Right forelimb (tissue), 1 donor: ENCODE measurements around the gene CXXC5.
A peak's percentile ranks its signal among the peaks of the same experiment; 100 is the strongest.

Experiments
- DNase-seq: peaks from one replicate; pipeline ENCODE4 v3.0.0-alpha.2; 2018

The CXXC5 gene

GRCh38 chr5:139667001-139667729, 19.0 kb downstream of the CXXC5 start:
- DNase-seq = no peak

GRCh38 chr5:139667730-139668063, 19.5 kb downstream of the CXXC5 start:
- no peak for DNase-seq

- DNase-seq = peak; percentile 77
These were observed 20.1 kb downstream of the CXXC5 start for GRCh38 chr5:139668064-139668880.

- no peak for DNase-seq
These were observed 20.9 kb downstream of the CXXC5 start for GRCh38 chr5:139668924-139669661.

GRCh38 chr5:139669662-139670368, 21.7 kb downstream of the CXXC5 start:
- DNase-seq = no peak

GRCh38 chr5:139670369-139671095, 22.4 kb downstream of the CXXC5 start:
- DNase-seq = no peak

GRCh38 chr5:139671096-139671841, 23.1 kb downstream of the CXXC5 start:
- no peak for DNase-seq

- DNase-seq = no peak
These were observed 27.1 kb downstream of the CXXC5 start for GRCh38 chr5:139675213-139675612.

DNA sequence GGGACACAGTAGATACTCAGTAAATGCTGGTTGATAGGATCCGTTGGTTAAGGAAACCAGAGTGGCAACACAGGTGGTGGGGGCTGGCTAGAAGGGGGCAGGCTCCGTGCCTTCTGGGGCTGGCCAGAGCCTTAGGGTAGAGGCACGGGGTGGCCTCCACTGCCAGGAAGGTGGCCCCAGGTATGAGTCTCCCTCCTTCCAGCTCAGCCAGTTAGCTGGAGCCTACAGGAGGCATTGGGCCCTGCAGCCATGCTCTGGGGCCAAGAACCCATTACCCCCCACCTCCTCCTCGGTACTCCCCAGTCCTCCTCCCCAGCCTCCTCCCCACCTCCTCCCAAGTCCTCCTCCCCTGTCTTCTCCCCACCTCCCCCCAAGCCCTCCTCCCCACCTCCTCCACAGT, 27.7 kb downstream of the CXXC5 start:
- no peak for DNase-seq

DNA sequence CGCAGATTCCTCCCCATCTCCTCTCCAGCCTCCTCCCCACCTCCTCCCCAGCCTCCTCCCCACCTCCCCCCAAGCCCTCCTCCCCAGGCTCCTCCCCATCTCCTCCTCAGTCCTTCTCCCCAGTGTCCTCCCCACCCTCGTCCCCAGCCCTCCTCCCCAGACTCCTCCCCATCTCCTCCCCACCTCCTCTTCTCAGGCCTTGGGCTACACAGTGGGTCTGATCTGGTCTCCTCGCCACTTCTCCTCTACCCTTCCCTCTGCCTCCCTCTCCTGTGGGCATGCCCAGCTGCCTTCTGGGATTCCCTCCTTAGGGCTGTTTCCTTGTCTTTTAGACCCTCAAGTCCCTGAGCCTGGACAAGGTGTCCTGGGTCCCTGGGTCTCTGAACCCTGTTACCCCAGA, 28.3 kb downstream of the CXXC5 start:
- no peak for DNase-seq

- no peak for DNase-seq
These were observed 29.0 kb downstream of the CXXC5 start for GRCh38 chr5:139676951-139677735.

- DNase-seq = no peak
These were observed 29.8 kb downstream of the CXXC5 start for GRCh38 chr5:139677736-139678613.

DNA sequence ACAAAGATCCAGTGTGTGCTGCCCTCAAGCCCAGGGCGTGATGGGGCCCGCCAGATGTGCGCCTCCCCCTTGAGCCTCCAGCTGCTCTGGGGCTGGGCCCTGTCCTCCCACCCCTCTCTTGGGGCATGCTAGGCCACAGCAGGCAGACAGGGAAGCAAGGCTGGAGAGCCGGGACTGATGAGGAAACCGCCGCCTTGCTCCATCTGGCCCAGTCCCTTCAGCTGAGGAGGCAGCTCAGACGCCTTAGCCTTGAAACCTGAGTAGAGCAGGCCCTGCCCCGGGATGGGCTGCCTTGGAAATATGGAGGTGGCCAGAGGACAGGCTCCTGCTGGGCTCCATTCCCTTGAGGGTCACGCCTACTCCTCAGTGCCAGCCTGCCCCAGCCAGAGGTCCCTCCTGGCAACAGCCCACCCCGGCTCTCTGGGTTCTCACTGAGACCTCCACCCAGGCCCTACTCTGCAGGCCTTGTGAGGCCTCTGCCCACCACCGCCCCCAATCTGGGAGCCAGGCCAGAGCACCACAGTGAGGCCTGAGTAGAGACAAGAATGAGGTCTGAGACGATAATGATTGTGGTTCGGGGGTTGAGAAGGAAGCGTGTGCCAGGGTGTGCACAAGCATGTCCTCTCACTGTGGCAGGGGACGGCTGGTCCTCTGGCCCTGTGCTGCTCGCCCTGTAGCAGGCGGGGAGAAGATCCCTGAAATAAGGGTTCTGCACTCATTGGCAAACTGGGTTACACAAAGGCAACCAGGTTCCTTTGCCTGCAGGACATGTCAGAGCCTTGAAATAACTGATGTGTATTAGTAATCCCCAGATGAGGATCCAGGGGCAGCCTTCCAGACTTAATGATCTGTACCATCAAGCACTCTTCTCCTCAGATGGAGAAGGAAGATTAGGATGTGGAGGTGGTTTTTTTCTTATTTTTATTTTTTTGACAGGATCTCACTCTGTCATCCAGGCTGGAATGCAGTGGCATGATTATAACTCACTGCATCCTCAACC, 30.9 kb downstream of the CXXC5 start:
- DNase-seq = no peak

DNA sequence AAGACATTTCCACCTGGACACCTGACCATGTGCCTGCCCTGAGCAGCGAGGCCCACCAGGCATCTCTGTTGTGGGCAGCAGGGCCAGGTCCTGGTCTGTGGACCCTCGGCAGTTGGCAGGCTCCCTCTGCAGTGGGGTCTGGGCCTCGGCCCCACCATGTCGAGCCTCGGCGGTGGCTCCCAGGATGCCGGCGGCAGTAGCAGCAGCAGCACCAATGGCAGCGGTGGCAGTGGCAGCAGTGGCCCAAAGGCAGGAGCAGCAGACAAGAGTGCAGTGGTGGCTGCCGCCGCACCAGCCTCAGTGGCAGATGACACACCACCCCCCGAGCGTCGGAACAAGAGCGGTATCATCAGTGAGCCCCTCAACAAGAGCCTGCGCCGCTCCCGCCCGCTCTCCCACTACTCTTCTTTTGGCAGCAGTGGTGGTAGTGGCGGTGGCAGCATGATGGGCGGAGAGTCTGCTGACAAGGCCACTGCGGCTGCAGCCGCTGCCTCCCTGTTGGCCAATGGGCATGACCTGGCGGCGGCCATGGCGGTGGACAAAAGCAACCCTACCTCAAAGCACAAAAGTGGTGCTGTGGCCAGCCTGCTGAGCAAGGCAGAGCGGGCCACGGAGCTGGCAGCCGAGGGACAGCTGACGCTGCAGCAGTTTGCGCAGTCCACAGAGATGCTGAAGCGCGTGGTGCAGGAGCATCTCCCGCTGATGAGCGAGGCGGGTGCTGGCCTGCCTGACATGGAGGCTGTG, 32.4 kb downstream of the CXXC5 start:
- no peak for DNase-seq

- no peak for DNase-seq
These were observed 32.9 kb downstream of the CXXC5 start for GRCh38 chr5:139681112-139681458.

DNA sequence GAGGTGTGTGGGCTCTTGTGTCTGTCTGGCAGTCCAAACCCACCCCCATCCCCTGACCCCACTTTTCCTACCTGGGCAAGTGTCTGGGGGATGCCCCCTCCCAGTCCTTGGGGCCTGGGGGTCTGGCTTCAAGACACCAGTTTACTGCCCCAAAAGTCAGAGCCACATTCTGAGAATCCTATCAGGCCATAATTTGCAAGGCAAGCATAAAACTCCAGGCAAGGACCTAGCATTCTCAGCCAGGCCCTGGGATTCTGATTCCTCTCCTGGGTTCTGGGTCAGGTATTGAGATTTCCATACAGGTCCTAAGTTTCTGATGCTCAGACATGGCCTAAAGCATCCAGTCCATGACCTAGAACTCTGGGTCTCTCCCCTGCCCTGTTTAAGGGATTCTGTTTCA, 33.3 kb downstream of the CXXC5 start:
- no peak for DNase-seq
